ENCODE data around the gene GSC2.
A peak's percentile ranks its signal among the peaks of the same experiment; 100 is the strongest.

Gene GSC2

DNA sequence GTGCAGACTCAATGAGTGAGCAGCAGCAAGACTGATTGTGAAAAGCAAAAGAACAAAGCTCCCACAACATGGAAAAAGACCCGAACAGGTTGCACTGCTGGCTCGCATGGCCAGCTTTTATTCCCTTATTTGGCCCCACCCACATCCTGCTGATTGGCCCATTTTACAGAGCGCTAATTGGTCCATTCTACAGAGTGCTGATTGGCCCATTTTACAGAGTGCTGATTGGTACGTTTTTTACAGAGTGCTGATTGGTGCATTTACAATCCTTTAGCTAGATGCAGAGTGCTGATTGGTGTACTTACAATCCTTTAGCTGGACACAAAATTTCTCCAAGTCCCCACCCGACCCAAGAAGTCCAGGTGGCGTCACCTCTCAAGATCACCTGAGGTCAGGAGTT, 43.8 kb upstream of the GSC2 start:
- no peak overlapping the region for H3K4me3 ChIP-seq (ENCODE audit: low read length)
- TF ChIP-seq, protein P1, sequence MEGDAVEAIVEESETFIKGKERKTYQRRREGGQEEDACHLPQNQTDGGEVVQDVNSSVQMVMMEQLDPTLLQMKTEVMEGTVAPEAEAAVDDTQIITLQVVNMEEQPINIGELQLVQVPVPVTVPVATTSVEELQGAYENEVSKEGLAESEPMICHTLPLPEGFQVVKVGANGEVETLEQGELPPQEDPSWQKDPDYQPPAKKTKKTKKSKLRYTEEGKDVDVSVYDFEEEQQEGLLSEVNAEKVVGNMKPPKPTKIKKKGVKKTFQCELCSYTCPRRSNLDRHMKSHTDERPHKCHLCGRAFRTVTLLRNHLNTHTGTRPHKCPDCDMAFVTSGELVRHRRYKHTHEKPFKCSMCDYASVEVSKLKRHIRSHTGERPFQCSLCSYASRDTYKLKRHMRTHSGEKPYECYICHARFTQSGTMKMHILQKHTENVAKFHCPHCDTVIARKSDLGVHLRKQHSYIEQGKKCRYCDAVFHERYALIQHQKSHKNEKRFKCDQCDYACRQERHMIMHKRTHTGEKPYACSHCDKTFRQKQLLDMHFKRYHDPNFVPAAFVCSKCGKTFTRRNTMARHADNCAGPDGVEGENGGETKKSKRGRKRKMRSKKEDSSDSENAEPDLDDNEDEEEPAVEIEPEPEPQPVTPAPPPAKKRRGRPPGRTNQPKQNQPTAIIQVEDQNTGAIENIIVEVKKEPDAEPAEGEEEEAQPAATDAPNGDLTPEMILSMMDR (conservative IDR thresholded peaks at IDR 0.05; ENCODE audit: low read length), result no peak
- DNase-seq (ENCODE audit: low read depth), result no peak

DNA sequence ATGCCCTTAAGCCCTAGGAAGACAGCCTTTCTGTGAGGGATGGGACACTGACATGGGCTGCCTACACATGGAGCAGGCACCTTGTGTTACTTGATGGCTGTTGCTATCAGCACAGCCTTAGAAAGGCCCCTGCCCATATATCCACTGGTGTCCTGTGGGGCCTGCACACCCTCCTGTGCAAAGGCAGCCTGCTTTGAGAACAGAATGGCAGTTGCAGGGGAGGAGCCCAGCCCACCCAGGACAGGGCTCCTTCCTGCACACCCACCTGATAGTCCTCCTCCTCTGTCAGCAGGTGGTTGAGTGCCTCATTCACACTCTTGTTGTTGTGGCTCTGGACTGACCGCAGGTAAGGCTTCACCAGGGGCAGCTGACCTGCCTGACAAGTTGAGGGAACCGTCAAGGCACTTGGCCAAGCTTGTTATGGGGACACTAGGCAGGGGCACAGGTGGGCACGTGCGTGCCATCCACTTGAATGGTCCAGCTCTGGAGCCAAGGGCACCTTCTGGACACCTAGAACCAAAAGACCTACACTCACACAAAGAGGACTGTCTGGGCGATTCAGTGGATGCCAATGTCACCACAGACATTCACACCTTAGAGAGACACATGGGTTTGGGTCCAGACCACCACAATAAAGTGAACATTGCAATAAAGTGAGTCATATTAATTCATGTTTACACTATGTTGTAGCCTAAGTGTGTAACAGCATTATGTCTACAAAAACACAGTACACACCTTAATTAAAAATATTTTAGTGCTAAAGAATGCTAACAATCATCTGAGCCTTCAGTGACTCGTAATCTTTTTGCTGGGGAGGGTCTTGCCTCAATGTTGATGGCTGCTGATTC, 37.8 kb upstream of the GSC2 start:
- no peak for DNase-seq (ENCODE audit: low read depth)
- TF ChIP-seq, protein P1 (conservative IDR thresholded peaks at IDR 0.05; ENCODE audit: low read length), result no peak
- H3K4me3 ChIP-seq (ENCODE audit: low read length), result no peak overlapping the region

DNA sequence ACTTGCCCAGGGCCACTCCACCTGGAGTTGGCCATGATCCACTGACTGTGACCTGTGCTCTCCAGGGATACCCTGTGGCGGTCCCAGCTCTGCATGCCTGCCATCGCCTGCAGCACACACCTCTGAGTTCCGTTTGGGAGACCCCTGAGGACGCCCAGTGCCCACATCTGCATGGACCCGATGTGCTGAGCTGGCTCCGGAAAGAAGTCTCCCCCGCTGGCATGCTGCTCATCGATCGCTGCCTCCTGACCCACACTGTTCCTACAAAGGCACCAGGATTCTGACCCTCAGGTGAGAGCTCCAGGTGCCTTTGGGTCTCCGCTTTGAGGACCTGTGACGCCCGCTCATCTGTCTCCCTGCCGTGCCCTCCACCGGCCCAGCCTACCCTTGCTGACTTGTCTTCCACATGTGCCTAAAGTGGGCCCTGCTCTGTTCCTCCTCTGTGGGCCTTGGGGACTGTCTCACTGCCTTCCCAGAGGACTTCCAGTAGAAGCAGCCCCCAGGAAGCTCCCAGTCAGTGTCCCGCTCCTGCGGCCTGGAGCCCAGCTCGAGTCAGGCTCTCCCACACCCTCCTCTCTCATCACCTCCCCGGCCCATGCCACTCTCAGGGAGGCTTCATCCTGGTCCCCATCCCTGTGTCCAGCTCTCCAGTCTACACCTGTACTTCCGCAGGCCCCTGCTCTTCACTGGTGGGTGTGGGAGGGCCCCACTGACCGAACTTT, 34.3 kb upstream of the GSC2 start:
- no peak overlapping the region for H3K4me3 ChIP-seq (ENCODE audit: low read length)
- TF ChIP-seq, protein P1 (conservative IDR thresholded peaks at IDR 0.05; ENCODE audit: low read length), result no peak
- DNase-seq (ENCODE audit: low read depth), result no peak

DNA sequence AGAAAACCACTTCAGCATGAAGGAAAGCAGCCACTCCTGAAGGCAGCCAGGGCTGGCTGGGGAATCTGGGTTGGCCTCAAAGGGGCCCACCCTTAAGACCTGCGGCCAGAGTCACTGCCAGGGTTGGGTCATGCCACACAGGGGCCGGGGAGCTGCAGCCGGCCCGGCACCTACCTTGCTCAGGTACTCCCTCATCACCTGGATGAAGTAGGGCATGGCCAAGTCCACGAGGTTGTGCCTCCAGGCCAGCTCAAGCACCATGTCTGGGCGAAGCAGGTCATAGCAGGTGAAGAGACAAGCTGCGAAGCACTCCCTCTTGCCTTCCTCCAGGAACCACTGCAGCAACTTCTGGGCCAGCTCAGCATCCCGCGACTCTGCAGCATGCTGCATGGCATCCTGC, 33.1 kb upstream of the GSC2 start:
- TF ChIP-seq, protein P1 (conservative IDR thresholded peaks at IDR 0.05; ENCODE audit: low read length), result no peak
- no peak overlapping the region for H3K4me3 ChIP-seq (ENCODE audit: low read length)
- no peak for DNase-seq (ENCODE audit: low read depth)

DNA sequence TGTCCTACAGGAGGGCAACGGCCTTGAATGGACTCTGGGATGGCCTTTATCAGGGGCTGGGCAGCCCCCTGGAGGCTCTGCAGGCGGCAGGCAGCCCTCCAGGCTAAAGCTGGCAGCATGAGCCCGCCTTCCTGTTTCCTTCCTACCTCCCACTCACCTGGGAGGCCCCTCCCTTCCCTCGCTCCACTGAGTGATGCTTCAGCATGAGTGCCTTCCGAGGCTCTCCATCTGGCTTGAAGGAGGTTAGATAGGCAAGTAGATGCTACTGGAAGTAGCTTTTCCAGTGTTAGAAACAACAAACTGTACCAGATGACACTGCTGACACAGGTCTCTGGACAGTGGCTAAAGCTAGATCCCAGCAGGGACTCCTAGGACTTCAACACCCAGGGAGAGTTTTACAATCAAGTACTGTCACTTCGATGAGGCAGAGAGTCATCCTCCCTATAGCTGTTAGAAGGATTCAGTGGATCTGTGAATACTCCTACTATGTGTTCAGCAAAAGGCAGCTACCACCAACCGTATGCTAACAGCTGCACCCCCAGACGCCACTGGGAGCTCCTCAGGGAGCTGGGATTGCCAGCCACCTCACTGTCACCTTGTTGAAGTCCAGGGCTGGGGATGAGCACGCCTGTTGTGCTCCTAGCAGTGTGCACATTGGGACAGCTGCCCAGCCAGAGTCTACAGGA, 32.5 kb upstream of the GSC2 start:
- TF ChIP-seq, protein P1 (conservative IDR thresholded peaks at IDR 0.05; ENCODE audit: low read length), result no peak
- H3K4me3 ChIP-seq (ENCODE audit: low read length), result no peak overlapping the region
- no peak for DNase-seq (ENCODE audit: low read depth)

DNA sequence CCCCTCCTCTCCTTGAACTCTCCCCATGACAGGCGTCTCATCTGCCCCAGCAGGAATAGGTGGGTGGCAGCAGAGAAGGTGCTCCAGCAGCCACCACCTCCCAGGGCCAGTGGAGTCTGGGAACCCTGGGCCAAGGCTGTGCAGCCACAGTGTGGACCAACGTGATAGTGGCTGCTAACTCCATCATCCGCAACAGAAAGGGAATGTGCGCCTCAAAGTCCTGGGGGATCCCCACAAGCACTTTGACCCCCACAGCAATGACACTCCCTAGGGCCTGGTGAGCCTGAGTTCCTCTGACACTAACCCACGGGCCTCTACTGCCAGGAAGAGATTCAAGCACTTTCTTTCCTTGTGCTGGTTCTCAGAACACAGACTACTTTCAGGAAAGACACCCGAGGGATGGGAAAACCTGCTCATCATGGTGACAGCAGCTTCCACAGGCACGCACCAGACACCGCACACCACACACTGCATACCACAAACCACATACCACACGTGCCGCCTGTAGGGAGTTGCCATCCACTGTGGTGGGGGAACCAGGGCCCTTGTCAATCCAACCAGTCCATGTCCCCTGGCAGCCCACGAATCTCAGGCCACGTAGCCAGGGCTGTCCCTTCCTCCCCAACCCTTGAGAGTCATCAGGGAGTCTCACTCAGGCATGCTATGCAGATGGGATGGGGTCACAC, 31.8 kb upstream of the GSC2 start:
- TF ChIP-seq, protein P1 (conservative IDR thresholded peaks at IDR 0.05; ENCODE audit: low read length), result no peak
- peak; percentile 32 for DNase-seq (ENCODE audit: low read depth)
- H3K4me3 ChIP-seq (ENCODE audit: low read length), result no peak overlapping the region
